ENCODE measurements around the gene KISS1R.

KISS1R gene

DNA sequence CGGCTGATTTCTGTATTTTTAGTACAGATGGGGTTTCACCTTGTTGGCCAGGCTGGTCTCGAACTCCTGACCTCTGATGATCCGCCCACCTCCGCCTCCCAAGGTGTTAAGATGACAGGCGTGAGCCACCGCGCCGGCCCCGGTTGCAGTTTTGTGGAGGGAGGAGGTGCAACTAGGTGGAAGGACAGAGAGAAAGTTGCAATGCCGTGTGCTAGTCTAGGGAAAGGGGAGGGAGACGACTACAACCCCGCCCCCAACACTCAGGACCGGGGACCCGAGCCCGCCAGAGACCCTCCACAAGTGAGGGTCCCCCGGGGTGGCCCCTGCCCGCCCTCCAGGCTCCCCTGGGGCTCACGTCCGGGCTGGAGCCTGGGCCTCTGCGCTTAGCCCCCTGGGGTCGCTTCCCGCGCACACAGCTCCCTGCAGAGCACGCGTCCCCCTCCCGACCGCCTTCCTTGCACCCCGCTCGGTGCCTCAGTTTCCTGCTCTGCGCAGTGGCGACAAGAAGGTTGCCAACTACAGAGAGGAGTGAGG, 7.5 kb downstream of the KISS1R start:
- no peak for DNase-seq

DNA sequence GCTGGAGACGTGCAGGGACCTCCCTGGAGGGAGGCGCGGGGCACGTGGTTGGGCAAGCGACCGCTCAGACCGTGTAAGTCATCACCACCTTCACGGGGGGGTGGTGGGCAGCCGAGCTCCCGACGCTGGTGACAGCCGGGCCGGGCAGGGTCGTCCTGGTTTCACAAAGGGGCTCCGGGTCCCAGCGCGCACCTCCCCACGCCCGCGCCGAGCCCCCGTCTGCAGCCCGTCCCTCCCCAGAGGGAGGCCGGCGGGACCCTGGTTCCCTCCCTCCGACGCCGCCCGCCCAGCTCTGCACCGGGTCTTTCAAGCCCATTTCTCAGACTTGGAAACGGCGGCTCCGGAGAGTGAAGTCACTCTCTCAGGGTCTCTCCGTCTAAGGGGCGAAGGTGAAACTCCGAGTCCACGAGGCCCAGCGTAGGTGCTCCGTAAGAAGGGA, 8.0 kb downstream of the KISS1R start:
- DNase-seq = peak in 1 of 3 donors; percentile 45

GRCh38 chr19:925526-926322, 8.6 kb downstream of the KISS1R start, which contains the start of gene ARID3A:
Gene ARID3A (plus strand): TSS chr19:926035. CDS start chr19:929529, 3,494 bp downstream.
- peak; percentile 86 to 95 (median 89) for DNase-seq

GRCh38 chr19:926323-926588, 9.1 kb downstream of the KISS1R start:
- no peak for DNase-seq

- DNase-seq = peak; percentile 88 to 94 (median 89)
Observed at GRCh38 chr19:926589-927350, 9.6 kb downstream of the KISS1R start.

DNA sequence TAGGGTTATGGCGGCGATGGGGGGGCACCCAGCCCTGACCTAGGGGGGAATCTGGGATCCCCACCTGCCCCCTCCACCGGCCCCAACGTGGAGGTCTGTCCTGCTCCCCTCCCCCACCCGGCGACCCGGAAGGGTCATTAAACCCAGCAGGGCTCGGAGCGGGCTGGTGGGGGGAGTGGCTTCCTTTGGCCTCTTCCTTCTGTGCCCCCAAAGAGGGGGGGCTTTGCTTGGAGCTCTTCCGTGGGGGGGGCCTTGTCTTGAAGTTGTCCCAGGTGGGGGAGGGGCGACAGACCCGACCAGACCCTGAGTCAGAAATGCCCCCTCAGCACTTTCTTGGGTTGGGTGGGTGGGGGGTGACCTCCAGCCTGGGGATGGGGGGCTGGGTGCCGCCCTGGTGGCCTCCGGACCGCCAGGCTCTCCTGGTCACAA, 10.2 kb downstream of the KISS1R start:
- no peak for DNase-seq

GRCh38 chr19:927780-928401, 10.8 kb downstream of the KISS1R start:
- DNase-seq = no peak

DNA sequence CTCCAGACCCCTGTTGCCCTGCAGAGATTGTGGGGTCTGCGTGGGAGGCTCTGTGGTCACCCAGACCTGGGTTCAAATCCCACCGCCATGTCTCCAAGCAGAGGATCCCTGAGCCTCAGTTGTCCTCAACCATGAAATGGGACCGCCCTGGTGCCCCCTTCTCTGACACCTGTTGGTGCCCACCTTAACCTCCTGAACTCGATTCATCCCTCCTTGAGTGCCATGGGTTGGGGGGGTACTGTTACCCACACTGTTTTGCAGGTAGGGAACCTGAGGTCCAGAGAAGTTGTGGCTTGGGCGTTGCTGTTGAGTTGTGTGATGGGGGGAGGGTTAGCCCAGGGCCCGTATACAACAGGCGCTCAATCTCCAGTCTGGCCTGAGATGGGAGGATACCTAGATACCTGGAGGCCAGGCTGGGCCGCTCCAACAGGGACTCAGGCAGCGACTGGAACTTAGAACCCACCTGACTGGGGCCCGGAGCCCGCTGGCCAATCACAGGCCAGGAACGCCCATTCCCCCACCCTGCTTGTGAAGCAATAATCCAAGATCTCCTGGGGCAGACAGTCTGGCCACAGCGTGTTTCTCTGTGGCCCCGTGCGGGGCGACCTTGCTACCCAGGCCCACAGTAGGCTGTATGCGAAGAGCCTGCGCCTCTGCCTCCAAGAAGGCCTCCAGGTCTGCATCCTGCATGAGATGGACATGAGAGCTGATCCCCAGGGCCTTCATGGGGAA, 11.5 kb downstream of the KISS1R start:
- no peak for DNase-seq

GRCh38 chr19:929203-929890, 12.2 kb downstream of the KISS1R start:
- DNase-seq = no peak

DNA sequence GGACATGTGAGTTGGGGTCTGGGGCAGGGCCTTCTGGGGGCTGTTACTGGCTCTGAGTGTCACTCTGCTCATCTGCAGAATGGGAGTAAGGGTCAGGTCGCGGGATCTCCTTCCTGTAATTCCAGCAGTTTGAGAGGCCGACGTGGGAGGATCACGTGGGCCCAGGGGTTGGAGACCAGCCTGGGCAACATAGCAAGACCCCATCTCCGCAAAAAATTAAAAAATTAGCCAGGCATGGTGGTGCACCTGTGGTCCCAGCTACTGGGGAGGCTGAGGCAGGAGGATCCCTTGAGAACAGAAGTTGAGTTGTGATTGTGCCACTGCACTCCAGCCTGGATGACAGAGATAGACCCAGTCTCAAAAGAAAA, 12.7 kb downstream of the KISS1R start:
- no peak for DNase-seq

DNA sequence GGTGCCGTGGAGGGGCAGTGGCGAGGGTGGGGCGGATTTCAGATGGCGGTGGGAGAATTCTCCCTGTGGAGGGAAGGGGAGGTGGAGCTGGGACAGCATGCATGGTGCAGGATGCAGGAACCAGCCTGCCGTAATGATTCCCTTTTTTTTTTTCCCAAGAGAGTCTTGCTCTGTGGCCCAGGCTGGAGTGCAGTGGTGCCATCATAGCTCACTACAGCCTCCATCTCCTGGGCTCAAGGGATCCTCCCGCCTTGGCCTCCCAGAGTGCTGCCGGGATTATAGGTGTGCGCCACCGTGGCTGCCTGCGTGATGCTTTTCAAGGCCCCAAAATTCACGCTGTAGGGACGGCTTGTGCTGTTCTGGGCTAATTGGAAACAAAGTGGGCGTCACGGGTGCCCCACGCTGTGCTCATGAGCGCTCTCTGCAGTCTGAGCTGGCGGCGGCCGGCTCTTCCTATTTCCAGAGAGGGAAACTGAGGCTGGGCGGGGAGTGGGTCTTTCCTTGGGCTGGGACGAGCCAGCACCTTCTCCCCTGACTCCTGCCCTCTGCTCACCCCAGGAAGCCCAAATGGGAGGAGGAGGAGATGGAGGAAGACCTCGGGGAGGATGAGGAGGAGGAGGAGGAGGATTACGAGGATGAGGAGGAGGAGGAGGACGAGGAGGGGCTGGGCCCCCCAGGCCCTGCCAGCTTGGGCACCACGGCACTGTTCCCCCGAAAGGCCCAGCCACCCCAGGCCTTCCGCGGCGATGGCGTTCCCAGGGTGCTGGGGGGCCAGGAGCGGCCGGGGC, 14.9 kb downstream of the KISS1R start:
- no peak for DNase-seq

GRCh38 chr19:932648-933552, 15.8 kb downstream of the KISS1R start:
- peak; percentile 77 to 89 (median 79) for DNase-seq

DNA sequence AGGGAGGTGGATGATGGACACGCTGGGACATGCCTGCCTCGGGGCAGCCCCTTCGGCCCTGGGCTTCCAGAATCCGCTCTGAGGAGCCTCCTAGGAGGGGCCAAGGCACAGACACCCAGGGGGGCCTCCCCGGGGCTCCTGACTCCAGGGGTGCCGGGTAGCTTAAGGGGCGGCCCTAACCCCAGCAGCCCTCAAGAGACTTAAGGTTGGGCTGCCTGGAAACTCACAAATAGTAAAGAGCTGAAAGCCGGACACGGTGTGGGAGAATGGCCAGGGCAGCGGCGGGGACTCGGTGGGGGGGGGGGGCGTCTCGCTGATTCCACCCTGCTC, 16.4 kb downstream of the KISS1R start:
- no peak for DNase-seq

GRCh38 chr19:934197-934840, 17.2 kb downstream of the KISS1R start:
- no peak for DNase-seq

DNA sequence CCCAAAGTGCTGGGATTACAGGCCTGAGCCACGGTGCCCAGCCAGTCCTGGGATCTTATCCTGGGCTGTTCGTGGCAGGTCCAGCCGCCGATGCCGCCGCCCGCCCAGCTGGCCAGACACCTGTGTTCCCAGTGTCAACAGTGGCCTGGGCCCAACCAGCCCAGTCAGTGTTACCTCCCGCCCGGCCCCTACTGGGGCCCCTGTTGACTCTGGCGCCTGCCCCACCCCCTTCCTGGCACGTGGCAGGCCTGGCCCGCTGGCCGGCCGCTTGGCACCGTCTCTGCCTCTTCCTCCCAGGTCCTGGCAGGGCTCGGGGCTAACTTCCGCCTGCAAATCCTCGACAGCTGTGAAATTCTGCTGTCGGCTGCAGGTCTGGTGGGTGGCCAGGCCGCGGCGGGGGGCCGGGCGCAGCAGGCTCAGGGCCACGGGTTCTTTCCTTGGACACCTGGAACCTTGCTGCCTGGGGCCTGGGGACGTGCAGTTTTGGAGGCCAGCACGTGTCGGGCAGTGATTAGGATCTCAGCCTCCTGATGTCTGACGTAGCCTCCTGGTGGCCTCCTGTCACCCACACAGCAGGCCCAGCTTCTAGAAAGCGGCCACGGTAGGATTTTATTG, 17.8 kb downstream of the KISS1R start:
- DNase-seq = peak; percentile 66 to 81 (median 71)

GRCh38 chr19:936175-936546, 19.0 kb downstream of the KISS1R start:
- DNase-seq = no peak

DNA sequence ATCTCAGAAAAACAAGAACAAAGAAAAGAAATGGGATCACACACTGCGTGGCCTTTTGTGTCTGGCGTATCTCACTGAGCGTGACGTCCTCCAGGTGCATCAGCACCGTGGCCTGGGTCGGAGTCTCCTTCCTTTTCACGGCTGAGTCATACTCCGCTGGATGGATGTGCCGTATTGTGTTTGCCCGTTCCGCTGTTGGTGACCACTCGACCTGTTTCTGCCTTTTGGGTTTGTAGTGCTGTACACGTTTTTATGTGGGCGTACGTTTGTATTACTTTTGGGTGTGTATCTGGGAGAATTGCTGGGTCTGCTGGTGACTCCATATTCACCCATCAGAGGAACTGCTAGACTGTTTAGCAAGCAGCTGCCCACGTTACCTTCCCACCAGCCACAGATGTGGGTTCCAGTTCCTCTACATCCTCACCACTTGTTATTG, 20.1 kb downstream of the KISS1R start:
- peak; percentile 82 to 90 (median 87) for DNase-seq

DNA sequence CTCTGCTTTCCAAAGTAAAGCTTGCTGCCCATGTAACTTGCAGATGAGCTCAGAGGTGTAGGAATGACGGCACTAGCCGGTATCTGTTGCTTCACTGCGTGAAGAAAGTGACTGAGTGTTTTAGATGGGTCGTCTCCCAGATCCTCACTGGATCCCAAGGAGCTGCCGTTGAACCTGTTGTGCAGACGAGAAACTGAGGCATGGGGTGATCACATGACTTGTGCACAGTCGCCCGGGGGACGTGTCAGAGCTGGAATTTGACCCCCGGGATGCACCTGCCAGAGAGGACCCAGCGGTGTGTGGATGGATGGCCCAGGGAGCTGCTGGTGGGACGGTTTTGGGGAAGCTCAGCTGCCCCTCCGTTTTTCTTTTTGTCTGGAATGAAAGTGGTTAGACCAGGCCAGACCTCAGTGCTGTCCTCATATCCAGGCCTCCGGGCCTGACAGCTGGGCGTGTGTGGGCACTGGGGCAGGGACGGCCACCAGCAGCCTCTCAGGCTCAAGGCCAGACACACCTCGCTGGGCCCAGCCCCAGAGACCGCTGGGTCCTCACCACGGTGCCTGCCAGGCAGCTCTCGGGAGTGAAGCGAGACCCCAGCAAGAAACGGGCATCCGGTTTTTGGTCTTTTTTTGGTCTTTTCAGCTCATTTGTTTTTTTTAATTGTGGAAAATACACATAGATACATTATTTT, 21.2 kb downstream of the KISS1R start:
- DNase-seq = no peak

DNA sequence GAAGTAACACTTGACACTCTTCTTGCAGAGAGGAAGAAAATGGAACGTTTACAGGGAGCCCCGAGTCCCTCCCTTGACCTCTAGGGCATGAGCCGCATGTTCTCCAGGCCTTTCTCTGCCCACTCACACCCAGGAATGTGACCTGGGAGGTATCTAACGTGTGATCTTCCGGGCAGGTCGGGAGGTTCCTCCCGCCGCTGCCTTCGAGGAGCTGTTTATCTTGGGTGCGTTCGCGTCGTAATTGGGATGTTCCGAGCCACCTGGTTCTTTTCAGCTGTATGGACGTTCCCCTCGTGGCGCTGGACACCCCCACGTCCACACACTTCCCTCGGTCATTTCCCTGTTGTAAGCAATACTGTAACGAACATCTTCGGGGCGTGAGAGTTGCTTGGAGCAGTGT, 22.3 kb downstream of the KISS1R start:
- no peak for DNase-seq

Data from suppressor macrophage treated with lipopolysaccharide for 1 hour (primary cell).